PC-3 (cell line): Measurements from ENCODE around the gene THTPA. TPM values are rescaled to one million over a fixed set of nuclear protein-coding genes. Genes with fewer than 3 reads are reported as not detected.

Experiments used
- ATAC-seq: fragments of 200-7000 bp; cut with Tn5 transposase; 2 replicates; pipeline ENCODE4 v1.9.1; 2020; ENCODE audit warnings: mild to moderate bottlenecking, moderate library complexity
- BruUV-seq: library from RNA; stranded (reverse); fragments of 400-500 nt; replicated peaks from 2 replicates; lab custom pipeline; 2021; lab: Mats Ljungman, UMichigan
- CTCF ChIA-PET: fragments of 300-600 bp; sonication (Branson Sonifier 250); formaldehyde crosslinking; loops from one replicate; lab custom pipeline; 2022; ENCODE audit warnings: antibody characterized with exemption; lab: Charles Lee
- POLR2A ChIA-PET: fragments of 300-600 bp; sonication (Branson Sonifier 250); formaldehyde crosslinking; loops from one replicate; lab custom pipeline; 2022; ENCODE audit warnings: antibody characterized with exemption; ENCODE audit not compliant: unreplicated experiment; lab: Charles Lee
- DNase-seq: peaks from one replicate; pipeline ENCODE4 v3.0.0-alpha.2; 2015
- H2AFZ ChIP-seq: fragments of 300-600 bp; sonication (generic); 2 replicates; pipeline ENCODE4 v1.6.0; 2016; ENCODE audit warnings: antibody characterized with exemption, low read length
- H3F3A ChIP-seq: fragments of 300-600 bp; sonication (generic); one replicate; pipeline ENCODE4 v1.6.0; 2017; ENCODE audit warnings: antibody characterized with exemption, low read length, control low read depth, mild to moderate bottlenecking; ENCODE audit not compliant: unreplicated experiment
- H3K27ac ChIP-seq: fragments of 300-600 bp; sonication (generic); 2 replicates; pipeline ENCODE4 v1.5.1; 2016; ENCODE audit warnings: mild to moderate bottlenecking, low read length
- H3K27me3 ChIP-seq: fragments of 300-600 bp; sonication (generic); 2 replicates; pipeline ENCODE4 v1.6.1; 2016; ENCODE audit warnings: low read length, mixed read lengths
- H3K36me3 ChIP-seq: fragments of 300-600 bp; sonication (generic); 2 replicates; pipeline ENCODE4 v1.6.1; 2016; ENCODE audit warnings: low read depth, mixed run types, low read length, mixed read lengths
- H3K4me1 ChIP-seq: fragments of 300-600 bp; sonication (generic); 2 replicates; pipeline ENCODE4 v1.5.1; 2016; ENCODE audit warnings: low read length; ENCODE audit not compliant: insufficient read depth
- H3K4me2 ChIP-seq: fragments of 300-600 bp; sonication (generic); 2 replicates; pipeline ENCODE4 v1.6.0; 2016; ENCODE audit warnings: low read length
- H3K4me3 ChIP-seq: fragments of 300-600 bp; sonication (generic); 2 replicates; pipeline ENCODE4 v1.5.1; 2016; ENCODE audit warnings: mild to moderate bottlenecking, low read length, mixed read lengths
- H3K79me2 ChIP-seq: fragments of 300-600 bp; sonication (generic); 2 replicates; pipeline ENCODE4 v1.6.1; 2017; ENCODE audit warnings: low read length, mixed read lengths
- H3K9ac ChIP-seq: fragments of 300-600 bp; sonication (generic); 2 replicates; pipeline ENCODE4 v1.6.0; 2016; ENCODE audit warnings: mild to moderate bottlenecking, low read length
- H3K9me2 ChIP-seq: fragments of 300-600 bp; sonication (generic); replicated peaks from 2 replicates; pipeline ENCODE4 v1.6.1; 2016; ENCODE audit warnings: mixed run types, low read length, mixed read lengths
- H3K9me3 ChIP-seq: fragments of 300-600 bp; sonication (generic); 2 replicates; pipeline ENCODE4 v1.6.1; 2016; ENCODE audit warnings: low read length, mixed read lengths
- H4K20me1 ChIP-seq: fragments of 300-600 bp; sonication (generic); 2 replicates; pipeline ENCODE4 v1.6.1; 2016; ENCODE audit warnings: low read length, mixed read lengths
- CTCF ChIP-seq: fragments of 300-600 bp; sonication (generic); conservative IDR thresholded peaks from 2 replicates; pipeline ENCODE4 v1.5.1; 2017; ENCODE audit warnings: antibody characterized with exemption, low read depth, mild to moderate bottlenecking, low read length
- EZH2 ChIP-seq: fragments of 300-600 bp; sonication (generic); IDR thresholded peaks from one replicate; pipeline ENCODE4 v1.6.1; 2017; ENCODE audit warnings: antibody characterized with exemption, mild to moderate bottlenecking, low read length; ENCODE audit not compliant: unreplicated experiment
- EZH2phosphoT487 ChIP-seq: fragments of 300-600 bp; sonication (generic); IDR thresholded peaks from 2 replicates; pipeline ENCODE4 v1.6.1; 2018; ENCODE audit warnings: mild to moderate bottlenecking, antibody characterized with exemption, low read length, borderline replicate concordance
- intact Hi-C: fragments of 100-400 bp; cut with micrococcal nuclease; formaldehyde crosslinking; loops from 2 replicates; pipeline ENCODE4 v1.9.0; 2023
- total RNA-seq: library from RNA; depleted of rRNA; stranded (reverse); fragments of >200 nt; gene quantifications from 2 replicates; pipeline ENCODE4 v1.2.3, GENCODE V29; 2014

Gene THTPA
- total RNA-seq, 1 experiment from 2014 or later = 13.0 TPM

DNA sequence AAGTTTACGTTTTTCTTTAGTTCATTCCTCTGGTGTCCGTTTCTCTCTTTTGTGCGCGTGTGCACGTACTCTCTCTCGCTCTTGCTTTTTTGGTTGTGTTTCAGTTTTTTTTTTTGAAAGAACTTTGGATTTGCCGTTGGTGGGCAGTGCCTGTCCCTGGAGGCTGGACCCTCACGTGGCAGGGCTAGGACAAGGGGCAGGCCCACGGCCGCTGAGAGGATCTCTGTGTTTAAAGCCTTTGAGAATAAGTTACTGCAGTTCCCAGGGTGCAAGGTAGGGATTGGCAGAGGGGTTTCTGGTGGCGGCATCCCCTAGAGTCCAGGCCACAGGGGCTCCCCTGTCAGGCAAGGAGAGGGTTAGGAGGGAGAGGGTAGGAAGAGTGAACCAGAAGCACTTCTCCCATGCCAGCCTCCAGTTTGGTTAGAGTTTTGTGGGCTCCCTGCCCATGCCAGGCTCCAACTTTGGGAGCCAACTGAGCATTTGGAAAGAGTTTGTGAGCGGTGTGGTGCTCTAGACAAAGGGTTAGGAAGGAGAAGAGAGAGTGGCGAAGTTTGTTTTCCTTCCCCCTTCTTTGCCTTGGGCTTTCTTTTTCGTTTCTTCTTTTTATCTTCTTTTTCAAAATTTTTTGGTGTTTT lies 35.1 kb upstream of the THTPA start:
- DNase-seq (no peak), ATAC-seq (no peak)
- CTCF ChIA-PET = no interaction called here
- intact Hi-C loops = no loop called here
- TF ChIP-seq EZH2 = no peak
- TF ChIP-seq EZH2phosphoT487 = no peak
- TF ChIP-seq CTCF = no peak
- BruUV-seq = no TSS peak
- H3F3A ChIP-seq = no peaks in the 10 kb centered on the region
- no peaks in the 10 kb centered on the region for H3K79me2 ChIP-seq
- POLR2A ChIA-PET = no interaction called here
- H3K4me1 ChIP-seq = no peaks in the 10 kb centered on the region
- H3K27me3 ChIP-seq = no peaks in the 10 kb centered on the region
- H3K4me2 ChIP-seq = no peak overlapping the region
- H4K20me1 ChIP-seq = no peaks in the 10 kb centered on the region
- H2AFZ ChIP-seq = no peak overlapping the region
- no peak overlapping the region for H3K9ac ChIP-seq
- no peaks in the 10 kb centered on the region for H3K9me3 ChIP-seq
- H3K36me3 ChIP-seq = no peaks in the 10 kb centered on the region
- no peak overlapping the region for H3K4me3 ChIP-seq
- no peak overlapping the region for H3K27ac ChIP-seq
- no peaks in the 10 kb centered on the region for H3K9me2 ChIP-seq

- H3K4me3 ChIP-seq = no peak overlapping the region
- no peaks in the 10 kb centered on the region for H4K20me1 ChIP-seq
- no peak overlapping the region for H3K27ac ChIP-seq
- no peak overlapping the region for H3K9ac ChIP-seq
- H3K79me2 ChIP-seq = no peaks in the 10 kb centered on the region
- no peaks in the 10 kb centered on the region for H3F3A ChIP-seq
- POLR2A ChIA-PET = no interaction called here
- BruUV-seq = no TSS peak
- DNase-seq (no peak), ATAC-seq (no peak)
- no peaks in the 10 kb centered on the region for H3K9me3 ChIP-seq
- no peaks in the 10 kb centered on the region for H3K4me1 ChIP-seq
- no peaks in the 10 kb centered on the region for H3K36me3 ChIP-seq
- no peak overlapping the region for H3K4me2 ChIP-seq
- no peaks in the 10 kb centered on the region for H3K27me3 ChIP-seq
- H3K9me2 ChIP-seq = no peaks in the 10 kb centered on the region
- TF ChIP-seq CTCF (no peak), EZH2phosphoT487 (no peak), EZH2 (no peak)
- no peak overlapping the region for H2AFZ ChIP-seq
- intact Hi-C loops = no loop called here
- CTCF ChIA-PET = no interaction called here
Observed at GRCh38 chr14:23521785-23522640, 34.1 kb upstream of the THTPA start.

GRCh38 chr14:23522643-23523198 lies 33.4 kb upstream of the THTPA start:
- intact Hi-C loops = no loop called here
- no peak overlapping the region for H3K27ac ChIP-seq
- no peaks in the 10 kb centered on the region for H3K9me3 ChIP-seq
- no peaks in the 10 kb centered on the region for H3K9me2 ChIP-seq
- no peak for ATAC-seq
- H3K79me2 ChIP-seq = no peaks in the 10 kb centered on the region
- H2AFZ ChIP-seq = no peak overlapping the region
- H3F3A ChIP-seq = no peaks in the 10 kb centered on the region
- no peaks in the 10 kb centered on the region for H3K4me1 ChIP-seq
- no peak overlapping the region for H3K4me3 ChIP-seq
- ChIA-PET CTCF (no interaction called here), POLR2A (no interaction called here)
- H4K20me1 ChIP-seq = no peaks in the 10 kb centered on the region
- BruUV-seq = no TSS peak
- DNase-seq = no peak
- no peak for TF ChIP-seq EZH2
- TF ChIP-seq EZH2phosphoT487 = no peak
- TF ChIP-seq CTCF = no peak
- H3K36me3 ChIP-seq = no peaks in the 10 kb centered on the region
- no peaks in the 10 kb centered on the region for H3K27me3 ChIP-seq
- no peak overlapping the region for H3K4me2 ChIP-seq
- no peak overlapping the region for H3K9ac ChIP-seq
